Natural killer cell (primary cell): ENCODE measurements around the gene OSM. TPM values are rescaled to one million over a fixed set of nuclear protein-coding genes. Genes with fewer than 3 reads are reported as not detected.

Experiments
- ATAC-seq, 3 donors: fragments of 150-1000 bp in 2 of 3; fragments of 200-7000 bp in 1 of 3; cut with Tn5 transposase; 1 replicate in 1 of 3; 2 replicates in 2 of 3; pipeline ENCODE4 v1.10.0; 2021; ENCODE audit warnings: mild to moderate bottlenecking in 2 of 3, moderate library complexity in 2 of 3
- DNase-seq, 2 donors: peaks; one replicate each; pipeline versions ENCODE4 v3.0.0 to v3.0.0-alpha.2; 2013 to 2021; ENCODE audit warnings: mixed read lengths in 1 of 2
- H3K27ac ChIP-seq: one replicate; pipeline ENCODE4 v1.5.1; 2013; ENCODE audit warnings: mild to moderate bottlenecking, low read length
- H3K27me3 ChIP-seq: one replicate; pipeline ENCODE4 v1.6.1; 2013; ENCODE audit warnings: low read length; ENCODE audit not compliant: control insufficient read depth, insufficient read depth
- H3K36me3 ChIP-seq: one replicate; pipeline ENCODE4 v1.6.1; 2013; ENCODE audit warnings: low read length; ENCODE audit not compliant: control insufficient read depth, insufficient read depth
- H3K4me1 ChIP-seq: one replicate; pipeline ENCODE4 v1.6.1; 2013; ENCODE audit warnings: low read length; ENCODE audit not compliant: control insufficient read depth, insufficient read depth
- H3K4me3 ChIP-seq: one replicate; pipeline ENCODE4 v1.5.1; 2013; ENCODE audit warnings: low read length
- H3K9me3 ChIP-seq: one replicate; pipeline ENCODE4 v1.6.1; 2013; ENCODE audit warnings: low read length; ENCODE audit not compliant: control insufficient read depth, insufficient read depth
- H3K27ac Mint-ChIP-seq, 2 donors: one replicate each; pipeline ENCODE4 v1.8.0; 2022; ENCODE audit warnings: mild to moderate bottlenecking in 2 of 2, mixed read lengths in 2 of 2, moderate library complexity in 1 of 2
- H3K27me3 Mint-ChIP-seq, 2 donors: one replicate each; pipeline ENCODE4 v1.8.0; 2022; ENCODE audit warnings: low read depth in 2 of 2, mixed read lengths in 2 of 2
- H3K36me3 Mint-ChIP-seq: one replicate; pipeline ENCODE4 v1.8.0; 2022; ENCODE audit warnings: mixed read lengths
- H3K4me1 Mint-ChIP-seq, 2 donors: one replicate each; pipeline ENCODE4 v1.8.0; 2022; ENCODE audit warnings: mixed read lengths in 2 of 2
- H3K4me3 Mint-ChIP-seq: one replicate; pipeline ENCODE4 v1.8.0; 2022; ENCODE audit warnings: mild to moderate bottlenecking, moderate library complexity, mixed read lengths
- H3K9me3 Mint-ChIP-seq, 2 donors: one replicate each; pipeline ENCODE4 v1.8.0; 2022; ENCODE audit warnings: mixed read lengths in 2 of 2
- CTCF ChIP-seq: fragments of 200-600 bp; IDR thresholded peaks from one replicate; pipeline ENCODE4 v1.8.0; 2022; ENCODE audit warnings: antibody characterized with exemption
- WGBS: methylation state at CpG from one replicate; pipeline ENCODE4 v1.1.7; 2013; ENCODE audit warnings: missing lambda C conversion rate; ENCODE audit not compliant: insufficient coverage; 5-methylcytosine and 5-hydroxymethylcytosine counted together
- intact Hi-C: fragments of 100-400 bp; cut with micrococcal nuclease; formaldehyde crosslinking; loops from one replicate; pipeline ENCODE4 v1.14.2; 2022
- total RNA-seq, 4 donors: library from RNA; stranded (reverse); fragments of 120-200 nt in 1 of 4; gene quantifications; one replicate each; pipeline versions ENCODE4 v1.2.3 to v1.2.4, GENCODE V29; 2013 to 2022

OSM gene
- total RNA-seq, 3 donors from 2014 or later (not counting 1 experiment from before 2014, with no cell fraction given), result 17.4 to 142 (median 18.1) TPM

- Histone ChIP-seq H3K4me1 (peaks cover 93% of the 10 kb centered on the region), H3K36me3 (no peaks in the 10 kb centered on the region), H3K27ac (no peak overlapping the region), H3K4me3 (no peak overlapping the region), H3K27me3 (no peaks in the 10 kb centered on the region), H3K9me3 (no peaks in the 10 kb centered on the region)
- no peaks in the 10 kb centered on the region for H3K36me3 Mint-ChIP-seq
- peaks cover 82 to 97% of the 10 kb centered on the region in 2 donors for H3K4me1 Mint-ChIP-seq
- DNase-seq (no peak), ATAC-seq (no peak)
- no peak for TF ChIP-seq CTCF
- H3K27me3 Mint-ChIP-seq, result no peaks in the 10 kb centered on the region
- intact Hi-C loops, result no loop called here
- peak overlapping the region in 1 of 2 donors; percentile 80 for H3K27ac Mint-ChIP-seq
- no peaks in the 10 kb centered on the region for H3K9me3 Mint-ChIP-seq
- H3K4me3 Mint-ChIP-seq, result peak overlapping the region; percentile 29
- 97% methylated on average over 4 of the region's 8 CpGs for WGBS
Observed at GRCh38 chr22:30313527-30314363, 47.1 kb upstream of the OSM start.

GRCh38 chr22:30312053-30312452 lies 45.4 kb upstream of the OSM start:
- 97% methylated on average over 6 of the region's 6 CpGs for WGBS
- H3K27me3 Mint-ChIP-seq, result no peaks in the 10 kb centered on the region
- Histone ChIP-seq H3K9me3 (no peaks in the 10 kb centered on the region), H3K27ac (no peak overlapping the region), H3K27me3 (no peaks in the 10 kb centered on the region), H3K36me3 (no peaks in the 10 kb centered on the region), H3K4me1 (peaks cover 99% of the 10 kb centered on the region), H3K4me3 (no peak overlapping the region)
- no peak for TF ChIP-seq CTCF
- intact Hi-C loops, result no loop called here
- H3K9me3 Mint-ChIP-seq, result no peaks in the 10 kb centered on the region
- ATAC-seq (no peak), DNase-seq (no peak)
- H3K36me3 Mint-ChIP-seq, result no peaks in the 10 kb centered on the region
- peaks cover 85 to 95% of the 10 kb centered on the region in 2 donors for H3K4me1 Mint-ChIP-seq
- peak overlapping the region; percentile 29 to 71 for H3K27ac Mint-ChIP-seq
- no peak overlapping the region for H3K4me3 Mint-ChIP-seq

GRCh38 chr22:30310881-30311771 lies 44.5 kb upstream of the OSM start:
- H3K27me3 Mint-ChIP-seq, result no peaks in the 10 kb centered on the region
- no peaks in the 10 kb centered on the region for H3K9me3 Mint-ChIP-seq
- intact Hi-C loops, result no loop called here

More at GRCh38 chr22:30310881-30311771, 44.5 kb upstream of the OSM start:
- Histone ChIP-seq H3K27me3 (no peaks in the 10 kb centered on the region), H3K36me3 (no peaks in the 10 kb centered on the region), H3K27ac (peak overlapping the region; percentile 30), H3K9me3 (no peaks in the 10 kb centered on the region), H3K4me1 (peaks cover 96% of the 10 kb centered on the region), H3K4me3 (no peak overlapping the region)
- TF ChIP-seq CTCF, result no peak
- 87% methylated on average over 6 of the region's 8 CpGs for WGBS
- DNase-seq, result no peak
- Mint-ChIP-seq H3K4me3 (no peak overlapping the region), H3K36me3 (no peaks in the 10 kb centered on the region), H3K27ac (peak overlapping the region; percentile 87 to 95), H3K4me1 (peaks cover 89 to 98% of the 10 kb centered on the region in 2 donors)
- no peak for ATAC-seq
